Peyer's patch (tissue), 4 donors: Measurements from ENCODE around the gene SLC25A23.

ENCODE experiments used
- POLR2A ChIP-seq, 2 donors: fragments of 450-650 bp; IDR thresholded peaks; one replicate each; pipeline ENCODE4 v1.5.1; 2017; ENCODE audit warnings: antibody characterized with exemption in 2 of 2, mild to moderate bottlenecking in 2 of 2, moderate library complexity in 2 of 2
- TF ChIP-seq, protein P1 (sequence below), 6 experiments: fragments of 450-650 bp in 4 of 6; fragments of 200-600 bp in 2 of 6; sonication (generic) in 1 of 6; IDR thresholded peaks; one replicate each; pipeline ENCODE4 v1.5.1; 2017 to 2019; ENCODE audit warnings: antibody characterized with exemption in 6 of 6, mild to moderate bottlenecking in 3 of 6, moderate library complexity in 1 of 6

DNA sequence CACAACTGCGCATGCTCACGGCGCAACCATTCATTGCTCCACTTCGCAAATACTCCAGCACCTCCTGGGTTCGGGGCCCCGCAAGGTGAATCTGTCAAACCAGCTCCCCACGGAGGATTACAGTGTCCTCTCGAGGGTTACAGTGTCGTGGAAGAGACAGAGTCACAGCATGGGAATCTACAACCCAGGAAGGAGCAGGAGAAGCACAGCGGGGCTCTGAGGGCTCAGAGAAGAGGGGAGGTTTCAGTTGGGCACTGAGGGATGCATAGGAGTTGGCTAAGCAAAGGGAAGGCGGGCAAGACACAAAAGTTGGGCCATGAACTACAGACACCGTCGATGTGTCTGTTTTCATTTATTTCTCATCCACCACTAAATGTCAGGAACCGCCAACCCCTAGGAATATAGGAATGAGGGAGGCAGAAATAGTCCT, 65.6 kb downstream of the SLC25A23 start:
- TF ChIP-seq, protein P1, sequence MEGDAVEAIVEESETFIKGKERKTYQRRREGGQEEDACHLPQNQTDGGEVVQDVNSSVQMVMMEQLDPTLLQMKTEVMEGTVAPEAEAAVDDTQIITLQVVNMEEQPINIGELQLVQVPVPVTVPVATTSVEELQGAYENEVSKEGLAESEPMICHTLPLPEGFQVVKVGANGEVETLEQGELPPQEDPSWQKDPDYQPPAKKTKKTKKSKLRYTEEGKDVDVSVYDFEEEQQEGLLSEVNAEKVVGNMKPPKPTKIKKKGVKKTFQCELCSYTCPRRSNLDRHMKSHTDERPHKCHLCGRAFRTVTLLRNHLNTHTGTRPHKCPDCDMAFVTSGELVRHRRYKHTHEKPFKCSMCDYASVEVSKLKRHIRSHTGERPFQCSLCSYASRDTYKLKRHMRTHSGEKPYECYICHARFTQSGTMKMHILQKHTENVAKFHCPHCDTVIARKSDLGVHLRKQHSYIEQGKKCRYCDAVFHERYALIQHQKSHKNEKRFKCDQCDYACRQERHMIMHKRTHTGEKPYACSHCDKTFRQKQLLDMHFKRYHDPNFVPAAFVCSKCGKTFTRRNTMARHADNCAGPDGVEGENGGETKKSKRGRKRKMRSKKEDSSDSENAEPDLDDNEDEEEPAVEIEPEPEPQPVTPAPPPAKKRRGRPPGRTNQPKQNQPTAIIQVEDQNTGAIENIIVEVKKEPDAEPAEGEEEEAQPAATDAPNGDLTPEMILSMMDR (IDR thresholded peaks at IDR 0.05): no peak
- TF ChIP-seq POLR2A (IDR thresholded peaks at IDR 0.05): no peak
